NCI-H2196 (cell line): Measurements from ENCODE around the gene ACO2.
"Not testable (repeated sequence)": the region's sequence is repeated elsewhere in the genome, so short reads cannot be mapped to it uniquely, and the experiment has no call there.

Experiments used
- DNase-seq: peaks from one replicate; lab custom pipeline; 2025; ENCODE audit not compliant: unreplicated experiment; lab: John Stamatoyannopoulos, UW

The ACO2 gene

DNA sequence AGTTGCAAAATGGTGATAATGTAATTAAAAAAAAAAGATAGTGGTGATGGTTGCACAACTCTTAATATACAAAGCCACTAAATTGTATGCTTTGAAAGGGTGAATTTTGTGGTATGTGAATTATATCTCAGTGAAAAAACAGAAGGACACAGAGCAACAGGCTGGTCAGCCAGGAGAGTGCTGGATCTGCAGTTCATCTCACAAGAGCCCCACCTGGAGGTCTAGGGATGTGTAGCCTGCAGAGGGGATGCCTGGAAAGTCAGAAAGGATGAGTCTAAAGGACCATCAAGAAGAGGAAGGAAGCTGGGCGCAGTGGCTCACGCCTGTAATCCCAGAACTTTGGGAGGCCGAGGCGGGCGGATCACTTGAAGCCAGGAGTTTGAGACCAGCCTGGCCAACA lies 66.3 kb downstream of the ACO2 start:
- peak; percentile 16 for DNase-seq

DNA sequence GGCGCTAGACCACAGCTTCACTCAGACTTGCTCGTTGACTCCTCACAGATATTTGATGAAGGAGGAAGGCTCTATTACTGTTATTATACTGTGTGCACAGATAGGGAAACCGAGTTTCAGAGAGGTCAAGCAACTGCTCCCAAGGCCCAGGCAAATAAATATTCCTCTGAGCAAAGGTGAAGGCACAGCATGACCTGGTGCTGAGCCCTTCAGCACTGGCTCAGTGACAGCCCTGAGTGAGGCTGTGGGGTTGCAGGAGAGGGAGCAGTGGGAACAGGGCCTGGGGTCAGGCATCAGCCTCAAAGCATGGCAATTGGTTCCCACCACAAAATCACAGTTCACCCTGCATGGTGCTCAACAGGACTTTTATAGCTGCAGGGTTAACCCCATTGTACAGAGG lies 68.3 kb downstream of the ACO2 start:
- DNase-seq: no peak

DNA sequence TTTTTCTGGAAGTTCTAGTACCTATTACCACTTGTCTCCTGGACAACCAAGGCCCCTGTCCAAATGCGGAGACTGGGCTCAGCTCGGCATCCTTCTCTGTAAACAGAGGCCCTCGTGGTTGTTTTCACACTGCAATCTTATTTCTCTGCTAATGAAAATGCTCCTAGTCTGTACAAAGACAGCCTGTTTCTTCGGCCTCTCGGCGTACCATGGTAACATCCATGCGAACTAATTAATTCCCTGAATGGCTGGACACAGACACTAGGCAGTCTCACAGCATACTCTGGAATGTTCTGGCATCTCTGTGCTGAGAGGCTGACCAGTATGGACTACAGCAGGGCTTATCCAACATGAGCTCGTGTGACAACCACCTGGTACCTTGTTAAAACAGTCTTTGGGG lies 69.7 kb downstream of the ACO2 start:
- no peak for DNase-seq

DNA sequence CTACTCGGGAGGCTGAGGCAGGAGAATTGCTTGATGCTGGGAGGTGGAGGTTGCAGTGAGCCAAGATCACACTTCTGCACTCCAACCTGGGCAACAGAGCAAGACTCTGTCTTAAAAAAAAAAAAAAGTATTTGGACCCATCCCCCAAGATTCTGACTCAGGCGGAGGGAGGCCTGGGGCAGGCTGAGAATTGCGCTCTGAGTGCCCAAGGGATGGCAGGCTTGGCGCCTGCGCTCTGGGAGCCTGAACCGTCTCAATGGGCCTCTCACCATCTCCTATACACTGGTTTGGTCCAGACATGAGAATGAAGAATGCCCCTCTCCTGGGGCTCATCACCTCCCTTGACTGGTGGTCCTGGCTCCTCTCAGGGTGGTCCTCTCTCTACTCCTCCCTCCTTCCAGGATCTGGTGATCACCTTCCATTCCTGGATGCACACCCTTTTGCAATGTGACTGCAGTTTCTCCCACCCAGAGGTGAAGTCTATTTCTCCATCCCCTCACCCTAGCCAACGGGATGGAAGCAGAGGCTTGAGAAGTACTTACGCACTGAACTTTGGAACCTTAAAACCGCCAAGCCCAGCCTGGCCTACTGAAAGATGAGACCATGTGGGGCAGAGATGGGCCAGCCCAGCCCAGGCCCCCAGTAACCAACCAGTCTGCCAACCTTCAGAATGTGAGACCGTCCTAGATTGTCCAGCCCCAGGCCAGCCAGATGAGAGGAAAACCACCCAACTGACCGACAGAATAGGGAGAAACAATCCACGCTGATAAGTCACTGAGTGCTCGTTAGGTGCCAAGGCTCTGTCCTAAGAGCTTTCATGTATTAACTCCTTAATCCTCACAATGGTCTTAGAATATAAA lies 70.5 kb downstream of the ACO2 start:
- DNase-seq: no peak

DNA sequence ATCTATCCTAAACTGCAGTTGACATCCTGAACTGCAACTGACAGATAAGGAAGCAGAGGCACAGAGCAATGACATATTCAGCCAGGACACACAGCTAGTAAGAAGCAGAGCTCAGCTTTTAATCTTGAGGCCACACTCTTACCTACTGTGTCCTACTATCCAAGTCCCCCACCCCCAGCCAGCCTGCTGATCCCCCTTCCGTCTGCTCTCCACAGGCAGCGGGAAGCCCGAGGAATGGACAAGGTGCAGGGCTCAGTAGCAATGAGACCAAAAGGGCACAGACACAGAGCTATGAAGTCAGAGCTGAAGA lies 71.0 kb downstream of the ACO2 start:
- no peak for DNase-seq

DNA sequence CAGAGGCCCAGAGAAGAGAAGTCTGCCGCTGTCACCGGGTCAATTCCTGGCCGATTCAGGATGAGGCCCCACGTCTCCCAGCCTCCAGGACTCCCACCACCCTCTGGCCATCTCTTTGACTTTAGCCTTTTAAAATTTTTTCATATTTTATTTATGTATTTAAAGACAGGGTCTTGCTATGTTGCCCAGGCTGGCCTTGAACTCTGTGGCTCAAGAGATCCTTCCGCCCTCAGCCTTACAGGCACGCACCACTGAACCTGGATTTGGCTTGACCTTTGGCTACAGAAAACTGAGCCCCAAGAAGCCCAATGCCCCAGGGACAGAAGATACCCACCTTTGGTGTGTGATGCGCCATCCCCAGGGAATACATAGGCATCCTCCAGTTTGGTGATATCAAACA lies 71.4 kb downstream of the ACO2 start:
- DNase-seq: no peak

DNA sequence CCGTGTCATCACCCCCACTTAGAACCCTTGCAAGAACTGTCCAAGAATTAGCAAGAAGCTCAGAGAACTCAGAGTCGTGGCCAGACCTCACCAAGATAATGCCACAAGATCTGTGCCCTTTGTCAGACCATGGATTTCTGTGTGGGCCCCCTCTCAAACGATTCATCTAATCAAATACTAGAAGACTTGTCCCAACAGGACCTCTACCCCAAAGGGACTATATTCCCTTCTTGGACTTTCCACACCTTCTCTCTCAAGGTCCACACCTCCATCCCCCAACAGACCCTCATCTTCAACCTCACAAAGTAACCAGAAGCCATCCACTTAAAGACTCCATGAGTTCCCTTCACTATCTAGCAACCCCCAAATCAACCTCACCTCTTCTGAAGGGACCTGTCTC lies 72.6 kb downstream of the ACO2 start:
- no peak for DNase-seq

DNA sequence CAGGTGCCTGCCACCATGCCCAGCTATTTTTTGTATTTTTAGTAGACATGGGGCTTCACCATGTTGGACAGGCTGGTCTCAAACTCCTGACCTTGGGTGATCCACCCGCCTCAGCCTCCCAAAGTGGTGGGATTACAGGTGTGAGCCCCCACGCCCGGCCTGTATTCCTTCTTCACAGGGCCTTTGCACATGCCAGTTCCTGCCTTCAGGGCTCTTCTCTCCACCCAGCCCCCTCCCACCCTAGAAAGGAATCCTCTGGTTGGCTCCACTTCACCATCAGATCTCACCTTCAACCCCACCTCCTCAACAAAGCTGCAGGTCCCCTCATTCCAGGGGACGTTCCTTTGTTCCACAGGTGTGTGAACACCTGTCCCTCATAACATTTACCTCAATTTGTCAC lies 73.3 kb downstream of the ACO2 start:
- DNase-seq: no peak

DNA sequence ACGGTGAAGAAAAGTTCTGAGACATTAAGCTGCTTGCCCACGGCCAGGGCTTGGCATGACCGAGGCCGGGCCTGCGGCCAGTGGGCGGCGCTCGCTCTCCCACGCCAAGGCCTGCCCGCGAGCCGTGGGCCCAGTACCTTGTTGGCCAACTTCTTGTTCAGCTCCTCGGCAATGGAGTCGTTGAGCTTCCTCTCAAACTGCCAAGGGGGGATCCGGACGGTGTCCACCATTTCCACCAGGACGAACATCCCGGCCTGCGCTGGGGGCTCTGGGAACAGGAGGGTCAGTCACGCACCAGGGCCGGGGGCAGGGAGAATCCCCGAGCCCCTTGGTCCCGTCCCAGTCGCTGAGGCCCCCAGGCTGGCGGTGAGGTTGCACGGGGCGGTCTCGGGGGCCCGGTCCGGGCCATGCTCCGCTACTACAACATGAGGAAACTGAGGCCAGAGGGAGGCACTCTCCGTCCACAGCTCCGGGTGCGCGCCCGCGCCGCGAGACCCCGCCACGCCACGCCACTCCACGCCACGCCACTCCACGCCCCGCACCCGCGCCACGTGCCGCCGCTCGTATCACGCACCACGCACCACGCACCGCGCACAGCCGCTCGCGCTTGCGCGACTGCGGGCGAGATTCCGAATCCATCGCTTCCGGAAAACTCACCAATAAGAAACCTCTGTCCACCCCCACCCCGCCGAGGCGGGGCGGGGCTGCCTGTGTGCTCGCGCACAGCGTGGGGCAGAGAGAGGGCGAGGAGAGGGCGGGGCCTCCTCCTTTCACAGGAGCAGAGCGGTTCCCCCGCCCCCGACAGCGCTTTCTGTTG lies 75.1 kb downstream of the ACO2 start, which contains the start of gene POLR3H:
Gene POLR3H, minus strand, starts transcription at position 617 of the 817 bp plus-strand sequence. Its CDS starts 369 bp downstream, at position 248.
- DNase-seq: peak; percentile 99

DNA sequence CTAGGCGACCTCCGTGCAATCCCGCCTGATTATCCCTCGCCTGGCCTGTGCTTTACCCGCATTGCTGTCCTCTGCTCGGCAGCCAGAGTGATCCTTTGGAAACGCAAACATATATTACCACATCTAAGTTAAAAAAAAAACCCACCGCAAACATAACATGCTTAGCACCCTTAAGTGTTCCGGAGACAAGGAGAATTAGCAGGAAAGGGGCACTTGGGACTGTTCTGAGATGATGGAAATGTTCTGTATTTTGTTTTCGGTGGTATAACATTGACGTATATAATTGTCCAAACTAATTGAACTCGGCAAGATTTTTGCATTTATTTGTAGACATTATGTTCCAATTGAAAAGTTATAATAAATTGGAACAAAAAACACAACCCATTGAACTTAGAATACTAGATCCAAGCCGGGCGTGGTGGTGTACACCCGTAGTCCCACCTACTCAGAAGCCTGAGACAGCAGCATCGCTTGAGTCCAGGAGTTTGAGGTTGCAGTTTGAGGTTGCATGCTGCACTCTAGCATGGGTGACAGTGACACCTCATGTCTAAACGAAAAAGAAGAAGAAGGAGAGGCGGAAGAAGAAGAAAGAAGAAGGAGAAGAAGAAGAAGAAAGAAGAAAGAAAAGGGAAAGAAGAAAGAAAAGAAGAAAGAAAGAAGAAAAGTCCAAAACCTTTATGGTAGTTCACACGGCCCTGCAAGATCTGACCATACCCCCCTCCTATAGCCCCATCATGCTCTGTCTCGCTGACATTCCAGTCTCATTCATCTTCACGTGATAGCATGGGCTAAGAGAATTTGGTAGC lies 76.0 kb downstream of the ACO2 start:
- no peak for DNase-seq

DNA sequence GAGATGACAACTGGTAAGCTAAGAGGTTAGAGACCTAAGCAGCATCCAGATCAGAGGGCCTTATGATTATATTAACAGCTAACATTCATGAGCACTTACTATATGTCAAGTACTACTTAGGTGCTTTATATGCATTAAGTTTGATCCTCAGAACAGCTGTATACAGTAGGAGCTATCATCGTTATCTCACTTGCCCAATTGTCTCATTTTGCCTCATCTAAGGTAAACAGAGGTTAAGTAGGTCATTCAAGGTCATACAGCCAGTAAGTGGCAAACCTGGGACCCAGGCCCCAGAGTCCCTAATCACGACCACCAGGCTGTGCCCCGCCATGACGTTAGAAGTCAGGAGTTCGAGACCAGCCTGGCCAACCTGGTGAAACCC lies 79.9 kb downstream of the ACO2 start:
- no peak for DNase-seq

DNA sequence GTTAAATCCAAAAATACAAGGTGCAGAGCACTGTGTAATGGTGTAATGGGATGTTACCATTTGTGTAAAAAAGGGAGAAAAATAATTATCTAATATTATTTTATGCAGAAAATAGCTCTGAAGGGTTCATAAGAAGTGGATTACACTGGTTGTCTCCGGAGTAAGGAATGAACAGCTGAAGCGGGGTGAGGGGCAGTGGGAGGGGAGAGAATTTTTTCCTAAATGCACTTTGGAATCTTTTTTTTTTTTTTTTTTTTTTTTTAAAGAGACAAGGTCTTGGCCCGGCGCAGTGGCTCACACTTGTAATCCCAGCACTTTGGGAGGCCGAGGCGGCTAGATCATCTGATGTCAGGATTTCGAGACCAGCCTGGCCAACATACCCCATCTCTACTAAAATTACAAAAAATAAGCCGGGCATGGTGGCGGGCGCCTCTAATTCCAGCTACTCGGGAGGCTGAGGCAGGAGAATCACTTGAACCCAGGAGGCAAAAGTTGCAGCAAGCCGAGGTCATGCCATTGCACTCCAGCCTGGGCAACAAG lies 82.1 kb downstream of the ACO2 start:
- no peak for DNase-seq

DNA sequence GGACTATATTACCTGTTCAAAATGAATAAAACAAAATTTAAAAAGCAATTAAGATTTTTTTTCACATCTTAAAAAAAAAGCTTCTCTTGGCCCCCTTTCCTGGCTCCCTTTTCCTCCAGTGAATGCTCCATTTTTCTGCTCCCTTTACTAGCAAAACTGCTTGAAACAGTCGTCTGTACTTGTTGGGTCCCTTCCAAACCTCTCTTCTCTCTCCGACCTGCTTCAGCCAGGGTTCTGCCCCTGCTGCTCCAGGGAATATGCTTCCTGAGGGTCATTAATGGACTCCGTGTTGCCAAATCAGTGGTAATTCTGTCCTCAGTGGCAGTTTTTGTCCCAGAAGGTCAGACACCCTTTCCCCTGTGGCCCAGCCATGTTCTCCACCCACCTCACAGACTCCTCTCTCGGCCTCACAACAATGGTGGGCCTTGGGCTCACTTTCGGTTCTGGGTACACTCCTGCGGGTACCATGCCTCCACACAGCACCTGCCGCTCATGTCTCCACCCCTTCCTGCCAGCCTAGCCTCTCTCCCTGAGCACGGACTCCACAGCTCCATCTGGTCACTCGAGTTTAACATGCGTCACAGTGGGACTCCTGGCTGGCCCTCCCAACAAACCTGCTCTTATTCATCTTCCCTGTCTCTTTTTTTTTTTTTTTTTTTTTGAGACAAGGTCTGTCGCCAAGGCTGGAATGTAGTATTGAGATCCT lies 83.1 kb downstream of the ACO2 start:
- DNase-seq: no peak

DNA sequence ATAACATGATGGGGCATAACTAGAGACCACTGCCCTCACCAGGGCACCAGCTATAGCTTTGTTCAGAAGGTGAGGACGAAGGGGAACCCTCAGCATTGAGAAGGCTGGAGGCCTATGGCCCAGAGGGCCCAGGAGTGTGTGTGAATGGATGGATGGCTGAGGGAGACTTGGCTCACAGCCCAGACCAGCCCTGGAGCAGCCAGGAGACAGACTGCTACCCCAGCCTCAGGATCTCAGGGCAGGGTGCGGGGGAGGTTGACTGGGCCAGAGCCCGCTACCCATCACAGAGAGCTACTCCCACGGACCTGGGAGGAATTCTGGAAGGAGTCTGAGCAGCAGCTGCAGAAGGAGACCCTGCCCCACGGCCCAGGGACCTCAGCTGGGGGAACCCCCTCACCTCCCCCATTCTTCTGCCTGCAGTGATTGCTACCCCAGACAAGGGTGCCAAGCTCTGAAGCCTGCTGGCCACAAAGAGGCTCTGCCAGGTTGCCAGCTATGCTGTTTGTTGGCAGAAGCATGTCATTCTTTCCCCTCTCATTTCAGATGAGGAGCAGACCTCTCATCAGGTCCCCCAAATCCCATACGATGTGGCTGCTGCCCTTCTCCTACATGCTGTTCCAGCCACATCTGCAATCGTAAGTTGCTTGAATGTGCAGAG lies 86.5 kb downstream of the ACO2 start:
- DNase-seq: no peak

DNA sequence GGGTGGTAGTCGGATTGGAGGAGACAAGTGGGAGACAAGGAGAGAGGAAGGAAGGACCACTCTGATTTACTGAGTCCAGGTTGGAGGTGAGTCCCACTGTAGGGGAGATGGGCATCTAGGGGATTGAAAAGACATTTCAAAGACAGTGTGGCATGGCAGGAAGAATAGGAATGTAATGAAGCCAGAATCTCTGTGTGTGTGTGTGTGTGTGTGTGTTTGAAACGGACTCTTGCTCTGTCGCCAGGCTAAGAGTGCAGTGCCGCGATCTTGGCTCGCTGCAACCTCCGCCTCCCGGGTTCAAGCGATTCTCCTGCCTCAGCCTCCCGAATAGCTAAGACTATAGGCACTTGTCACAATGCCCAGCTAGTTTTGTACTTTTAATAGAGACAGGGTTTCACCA lies 87.6 kb downstream of the ACO2 start:
- no peak for DNase-seq

DNA sequence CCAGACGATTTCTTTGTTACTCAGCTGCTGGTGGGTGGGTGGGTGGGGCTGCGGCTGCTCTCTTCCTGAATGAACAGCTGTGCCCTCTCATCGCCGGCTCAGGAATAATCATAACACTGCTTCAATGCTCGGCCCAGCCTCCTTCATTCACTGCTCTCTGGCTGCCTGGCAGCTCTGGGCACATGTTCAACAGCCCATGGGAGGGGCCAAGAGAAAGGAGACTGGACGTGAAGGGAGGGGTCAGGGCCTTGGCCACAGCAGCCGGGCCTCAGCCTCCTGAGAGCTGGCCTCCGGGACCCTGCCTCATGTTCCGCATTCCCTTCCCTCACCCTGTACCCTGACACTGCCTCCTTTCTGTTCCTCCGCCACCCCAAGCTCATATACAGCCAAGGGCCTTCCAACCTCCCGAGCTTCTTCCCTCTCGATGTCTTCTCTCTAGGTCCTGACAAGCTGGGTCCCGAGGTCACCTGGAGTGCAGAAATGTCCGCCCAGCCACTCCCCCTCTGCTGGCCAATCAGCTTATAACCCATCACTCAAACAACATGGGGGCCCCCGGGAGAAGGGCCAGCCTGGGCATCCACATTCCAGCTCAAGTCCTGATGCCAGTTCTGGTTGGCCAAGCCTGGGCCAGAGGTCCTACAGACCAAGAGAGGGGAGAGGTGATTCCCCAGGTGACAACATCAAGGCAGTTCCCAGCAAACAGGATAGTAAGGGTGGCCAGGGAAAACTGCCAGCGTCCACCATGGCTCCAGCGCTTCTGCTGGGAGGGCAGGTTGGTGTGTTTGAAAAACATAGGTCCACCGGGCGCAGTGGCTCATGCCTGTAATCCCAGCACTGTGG lies 88.7 kb downstream of the ACO2 start:
- DNase-seq: peak; percentile 50

DNA sequence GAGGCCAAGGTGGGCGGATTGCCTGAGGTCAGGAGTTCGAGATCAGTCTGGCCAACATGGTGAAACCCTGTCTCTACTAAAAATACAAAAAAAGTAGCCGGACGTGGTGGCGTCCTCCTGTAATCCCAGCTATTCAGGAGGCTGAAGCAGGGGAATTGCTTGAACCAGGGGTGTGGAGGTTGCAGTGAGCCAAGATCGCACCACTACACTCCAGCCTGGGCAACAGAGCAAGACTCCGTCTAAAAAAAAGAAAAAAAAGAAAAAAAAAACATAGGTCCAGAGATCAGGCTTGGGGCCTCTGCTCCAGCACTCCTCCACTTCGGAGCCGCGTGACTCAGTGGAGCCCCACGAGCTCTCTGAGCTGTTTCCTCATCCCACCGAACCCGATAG lies 89.3 kb downstream of the ACO2 start:
- not testable (repeated sequence) for DNase-seq

DNA sequence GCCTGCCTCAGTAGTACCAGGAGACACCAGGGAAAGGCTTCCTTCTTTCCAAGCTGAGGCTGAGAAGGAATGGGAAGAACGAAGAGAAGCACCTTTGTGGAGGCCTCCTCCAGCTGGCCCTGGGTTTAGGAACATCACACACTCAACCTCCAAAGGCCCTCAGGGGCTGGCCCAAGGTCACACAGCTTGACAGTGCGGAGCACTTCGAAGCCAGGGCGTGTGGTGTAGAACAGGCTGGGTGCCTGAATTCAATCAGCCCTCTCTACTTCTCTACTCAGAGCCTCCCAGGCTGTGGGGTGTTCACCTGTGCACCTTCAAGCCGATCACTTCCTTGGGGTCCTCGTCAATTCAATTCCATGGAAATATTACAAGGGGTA lies 91.2 kb downstream of the ACO2 start:
- DNase-seq: no peak

DNA sequence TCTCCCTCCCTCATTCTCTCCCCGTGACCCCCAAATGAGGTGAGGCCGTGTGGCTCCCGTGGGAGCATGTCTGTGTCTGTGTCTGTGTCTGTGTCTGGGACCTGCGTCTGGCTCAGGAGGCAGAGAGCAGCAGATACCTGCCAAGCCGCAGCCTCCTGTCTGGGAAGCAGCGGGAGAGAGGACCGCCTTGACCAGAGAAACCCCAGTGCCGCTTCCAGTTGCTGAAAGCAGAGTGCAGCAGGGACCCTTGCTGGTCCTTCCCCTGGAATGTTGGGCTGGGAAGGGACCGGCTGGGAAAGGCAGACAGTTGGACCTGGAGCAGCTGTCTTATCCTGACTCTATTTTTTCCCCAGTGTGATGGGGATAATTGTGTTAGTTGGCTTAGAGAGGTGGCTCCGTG lies 92.4 kb downstream of the ACO2 start:
- DNase-seq: no peak
